ENCODE measurements around the gene THEMIS. TPM values are rescaled to one million over a fixed set of nuclear protein-coding genes. Genes with fewer than 3 reads are reported as not detected.

Gene THEMIS
- total and polyA plus RNA-seq, 2 experiments from 2014 or later: not detected

DNA sequence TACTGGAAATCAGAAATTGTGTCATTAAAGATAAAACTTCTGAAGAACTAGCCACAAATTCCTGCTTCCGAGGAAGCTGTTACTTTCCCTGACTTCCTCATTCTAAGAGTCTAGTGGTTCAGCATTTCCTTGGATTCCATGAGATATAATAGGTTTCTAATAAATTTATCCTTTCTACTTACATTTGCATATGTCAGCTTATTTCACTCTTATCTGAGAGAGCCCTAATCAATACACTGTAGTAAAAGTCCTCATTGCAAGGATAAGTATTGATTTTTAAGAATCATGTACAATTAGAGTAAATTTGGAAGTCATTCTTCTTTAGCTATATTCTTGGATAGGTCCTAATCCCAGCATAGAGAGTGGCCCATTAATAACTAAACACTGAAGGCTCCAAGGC lies 16.9 kb upstream of the THEMIS start (continued):
- TF ChIP-seq, protein P1, sequence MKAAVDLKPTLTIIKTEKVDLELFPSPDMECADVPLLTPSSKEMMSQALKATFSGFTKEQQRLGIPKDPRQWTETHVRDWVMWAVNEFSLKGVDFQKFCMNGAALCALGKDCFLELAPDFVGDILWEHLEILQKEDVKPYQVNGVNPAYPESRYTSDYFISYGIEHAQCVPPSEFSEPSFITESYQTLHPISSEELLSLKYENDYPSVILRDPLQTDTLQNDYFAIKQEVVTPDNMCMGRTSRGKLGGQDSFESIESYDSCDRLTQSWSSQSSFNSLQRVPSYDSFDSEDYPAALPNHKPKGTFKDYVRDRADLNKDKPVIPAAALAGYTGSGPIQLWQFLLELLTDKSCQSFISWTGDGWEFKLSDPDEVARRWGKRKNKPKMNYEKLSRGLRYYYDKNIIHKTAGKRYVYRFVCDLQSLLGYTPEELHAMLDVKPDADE (IDR thresholded peaks at IDR 0.05): no peak

DNA sequence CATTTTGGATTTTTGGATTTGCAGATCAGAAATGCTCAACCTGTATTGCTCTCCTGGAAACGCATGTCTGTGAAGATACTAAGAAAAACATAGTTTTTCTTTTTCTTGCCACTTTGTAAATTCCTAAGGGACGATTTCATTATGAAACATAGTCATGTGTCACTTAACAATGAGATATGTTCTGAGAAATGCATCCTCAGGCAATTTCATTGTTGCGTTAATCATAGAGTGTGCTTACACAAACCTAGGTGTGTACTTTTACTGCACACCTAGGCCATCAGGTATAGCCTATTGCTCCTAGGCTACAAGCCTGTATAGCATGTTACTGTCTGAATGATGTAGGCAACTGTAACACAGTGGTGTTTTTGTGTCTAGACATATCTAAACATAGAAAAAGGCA lies 13.4 kb upstream of the THEMIS start:
- no peaks in the 10 kb centered on the region for H4K20me1 ChIP-seq (replicated peaks; ENCODE audit: insufficient read depth)
- no peaks in the 10 kb centered on the region; the same call in 1 of the 2 replicates for H3K4me1 ChIP-seq (ENCODE audit: insufficient read depth)
- H3K9me3 Mint-ChIP-seq: 0 out of 3 replicates have a peak, but pooled peaks cover 11% of the 10 kb centered on the region
- H3K9me2 ChIP-seq (ENCODE audit: insufficient read depth): peaks cover 5% of the 10 kb centered on the region; the same call in 1 of the 2 replicates
- no peaks in the 10 kb centered on the region for H3K27me3 Mint-ChIP-seq (ENCODE audit: insufficient read depth, low read depth, poor library complexity)
- no peak overlapping the region for H3K27ac ChIP-seq (ENCODE audit: low read depth)
- H3K79me2 ChIP-seq (replicated peaks; ENCODE audit: insufficient read depth): no peaks in the 10 kb centered on the region
- no peak overlapping the region for H3K27ac Mint-ChIP-seq
- H3K4me1 Mint-ChIP-seq: no peaks in the 10 kb centered on the region
- no peak overlapping the region for H2AFZ ChIP-seq
- TF ChIP-seq, protein P2, sequence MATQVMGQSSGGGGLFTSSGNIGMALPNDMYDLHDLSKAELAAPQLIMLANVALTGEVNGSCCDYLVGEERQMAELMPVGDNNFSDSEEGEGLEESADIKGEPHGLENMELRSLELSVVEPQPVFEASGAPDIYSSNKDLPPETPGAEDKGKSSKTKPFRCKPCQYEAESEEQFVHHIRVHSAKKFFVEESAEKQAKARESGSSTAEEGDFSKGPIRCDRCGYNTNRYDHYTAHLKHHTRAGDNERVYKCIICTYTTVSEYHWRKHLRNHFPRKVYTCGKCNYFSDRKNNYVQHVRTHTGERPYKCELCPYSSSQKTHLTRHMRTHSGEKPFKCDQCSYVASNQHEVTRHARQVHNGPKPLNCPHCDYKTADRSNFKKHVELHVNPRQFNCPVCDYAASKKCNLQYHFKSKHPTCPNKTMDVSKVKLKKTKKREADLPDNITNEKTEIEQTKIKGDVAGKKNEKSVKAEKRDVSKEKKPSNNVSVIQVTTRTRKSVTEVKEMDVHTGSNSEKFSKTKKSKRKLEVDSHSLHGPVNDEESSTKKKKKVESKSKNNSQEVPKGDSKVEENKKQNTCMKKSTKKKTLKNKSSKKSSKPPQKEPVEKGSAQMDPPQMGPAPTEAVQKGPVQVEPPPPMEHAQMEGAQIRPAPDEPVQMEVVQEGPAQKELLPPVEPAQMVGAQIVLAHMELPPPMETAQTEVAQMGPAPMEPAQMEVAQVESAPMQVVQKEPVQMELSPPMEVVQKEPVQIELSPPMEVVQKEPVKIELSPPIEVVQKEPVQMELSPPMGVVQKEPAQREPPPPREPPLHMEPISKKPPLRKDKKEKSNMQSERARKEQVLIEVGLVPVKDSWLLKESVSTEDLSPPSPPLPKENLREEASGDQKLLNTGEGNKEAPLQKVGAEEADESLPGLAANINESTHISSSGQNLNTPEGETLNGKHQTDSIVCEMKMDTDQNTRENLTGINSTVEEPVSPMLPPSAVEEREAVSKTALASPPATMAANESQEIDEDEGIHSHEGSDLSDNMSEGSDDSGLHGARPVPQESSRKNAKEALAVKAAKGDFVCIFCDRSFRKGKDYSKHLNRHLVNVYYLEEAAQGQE (IDR thresholded peaks at IDR 0.05; ENCODE audit: unreplicated experiment): no peak
- TF ChIP-seq, protein P1 (IDR thresholded peaks at IDR 0.05): no peak
- TF ChIP-seq, protein P3, sequence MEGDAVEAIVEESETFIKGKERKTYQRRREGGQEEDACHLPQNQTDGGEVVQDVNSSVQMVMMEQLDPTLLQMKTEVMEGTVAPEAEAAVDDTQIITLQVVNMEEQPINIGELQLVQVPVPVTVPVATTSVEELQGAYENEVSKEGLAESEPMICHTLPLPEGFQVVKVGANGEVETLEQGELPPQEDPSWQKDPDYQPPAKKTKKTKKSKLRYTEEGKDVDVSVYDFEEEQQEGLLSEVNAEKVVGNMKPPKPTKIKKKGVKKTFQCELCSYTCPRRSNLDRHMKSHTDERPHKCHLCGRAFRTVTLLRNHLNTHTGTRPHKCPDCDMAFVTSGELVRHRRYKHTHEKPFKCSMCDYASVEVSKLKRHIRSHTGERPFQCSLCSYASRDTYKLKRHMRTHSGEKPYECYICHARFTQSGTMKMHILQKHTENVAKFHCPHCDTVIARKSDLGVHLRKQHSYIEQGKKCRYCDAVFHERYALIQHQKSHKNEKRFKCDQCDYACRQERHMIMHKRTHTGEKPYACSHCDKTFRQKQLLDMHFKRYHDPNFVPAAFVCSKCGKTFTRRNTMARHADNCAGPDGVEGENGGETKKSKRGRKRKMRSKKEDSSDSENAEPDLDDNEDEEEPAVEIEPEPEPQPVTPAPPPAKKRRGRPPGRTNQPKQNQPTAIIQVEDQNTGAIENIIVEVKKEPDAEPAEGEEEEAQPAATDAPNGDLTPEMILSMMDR (conservative IDR thresholded peaks at IDR 0.05; ENCODE audit: low read depth in 2 of 2): no peak
- TF ChIP-seq POLR2AphosphoS5 (IDR thresholded peaks at IDR 0.05; ENCODE audit: low read depth) (no peak), STAT1 (IDR thresholded peaks at IDR 0.05; ENCODE audit: unreplicated experiment) (no peak), EZH2 (IDR thresholded peaks at IDR 0.05; ENCODE audit: low read depth, unreplicated experiment) (no peak), ZNF331 (CRISPR knock-in tag; IDR thresholded peaks at IDR 0.05; ENCODE audit: low read depth) (no peak), EZH2phosphoT487 (IDR thresholded peaks at IDR 0.05; ENCODE audit: unreplicated experiment) (no peak), ZNF114 (CRISPR knock-in tag; IDR thresholded peaks at IDR 0.05) (no peak), ZNF462 (CRISPR knock-in tag; IDR thresholded peaks at IDR 0.05) (no peak)
- DNase-seq (ENCODE audit: low spot score): no peak
- H3K36me3 Mint-ChIP-seq (ENCODE audit: low read depth): no peaks in the 10 kb centered on the region; the same call in 2 of the 3 replicates
- H3K4me3 ChIP-seq: no peak overlapping the region
- H3K27me3 ChIP-seq (ENCODE audit: insufficient read depth): no peaks in the 10 kb centered on the region
- ATAC-seq: no peak
- no peaks in the 10 kb centered on the region for H3F3A ChIP-seq (replicated peaks; ENCODE audit: low read depth)
- no peak overlapping the region for H3K4me3 Mint-ChIP-seq
- no peaks in the 10 kb centered on the region for H3K36me3 ChIP-seq (ENCODE audit: insufficient read depth)
- H3K4me2 ChIP-seq: no peak overlapping the region
